Measurements from ENCODE around the gene MYO16. TPM values are rescaled to one million over a fixed set of nuclear protein-coding genes. Genes with fewer than 3 reads are reported as not detected.

MYO16 gene
- polyA plus RNA-seq, 1 donor from 2014 or later = 2.5 TPM

GRCh38 chr13:109228211-109228610 is 598.8 kb downstream of the MYO16 start:
- Histone ChIP-seq H4K20me1 (ENCODE audit: insufficient read depth) (no peaks in the 10 kb centered on the region), H3K27me3 (ENCODE audit: insufficient read depth, low read depth, low read length) (no peaks in the 10 kb centered on the region), H3F3A (ENCODE audit: insufficient read depth, low read length, poor library complexity, severe bottlenecking) (no peaks in the 10 kb centered on the region), H3K9me2 (ENCODE audit: insufficient read depth, low read length) (no peaks in the 10 kb centered on the region), H3K27ac (ENCODE audit: low read length) (no peak overlapping the region), H3K36me3 (ENCODE audit: insufficient read depth, low read length) (no peaks in the 10 kb centered on the region), H3K79me2 (replicated peaks; ENCODE audit: insufficient read depth, low read length) (no peaks in the 10 kb centered on the region), H3K4me2 (ENCODE audit: low read length) (no peak overlapping the region), H3K4me3 (ENCODE audit: low read length) (no peak overlapping the region), H2AFZ (ENCODE audit: low read depth, low read length) (no peak overlapping the region), H3K9me3 (ENCODE audit: low read length) (no peaks in the 10 kb centered on the region), H3K9ac (ENCODE audit: low read length) (no peak overlapping the region)
- TF ChIP-seq EP300 (conservative IDR thresholded peaks at IDR 0.05; ENCODE audit: poor library complexity, severe bottlenecking) (no peak), CTCF (IDR thresholded peaks at IDR 0.05; ENCODE audit: poor library complexity, severe bottlenecking) (no peak), MXI1 (conservative IDR thresholded peaks at IDR 0.05; ENCODE audit: poor library complexity, severe bottlenecking) (no peak), TAF1 (IDR thresholded peaks at IDR 0.05; ENCODE audit: low read depth) (no peak), POLR2AphosphoS5 (IDR thresholded peaks at IDR 0.05) (no peak), SMC3 (conservative IDR thresholded peaks at IDR 0.05; ENCODE audit: poor library complexity) (no peak), RAD21 (conservative IDR thresholded peaks at IDR 0.05) (no peak), REST (IDR thresholded peaks at IDR 0.05; ENCODE audit: borderline replicate concordance) (no peak), EZH2 (IDR thresholded peaks at IDR 0.05; ENCODE audit: borderline replicate concordance, insufficient read depth, low read length, poor library complexity, severe bottlenecking) (no peak)

- Histone ChIP-seq H4K20me1 (ENCODE audit: insufficient read depth) (no peaks in the 10 kb centered on the region), H3K27ac (ENCODE audit: low read length) (no peak overlapping the region), H3K9me2 (ENCODE audit: insufficient read depth, low read length) (no peaks in the 10 kb centered on the region), H3K27me3 (ENCODE audit: insufficient read depth, low read depth, low read length) (no peaks in the 10 kb centered on the region), H2AFZ (ENCODE audit: low read depth, low read length) (no peak overlapping the region), H3K79me2 (replicated peaks; ENCODE audit: insufficient read depth, low read length) (no peaks in the 10 kb centered on the region), H3K9ac (ENCODE audit: low read length) (no peak overlapping the region), H3K4me2 (ENCODE audit: low read length) (no peak overlapping the region), H3K36me3 (ENCODE audit: insufficient read depth, low read length) (no peaks in the 10 kb centered on the region), H3K9me3 (ENCODE audit: low read length) (no peaks in the 10 kb centered on the region), H3F3A (ENCODE audit: insufficient read depth, low read length, poor library complexity, severe bottlenecking) (no peaks in the 10 kb centered on the region), H3K4me3 (ENCODE audit: low read length) (no peak overlapping the region)
- TF ChIP-seq EP300 (conservative IDR thresholded peaks at IDR 0.05; ENCODE audit: poor library complexity, severe bottlenecking) (no peak), CTCF (IDR thresholded peaks at IDR 0.05; ENCODE audit: poor library complexity, severe bottlenecking) (no peak), MXI1 (conservative IDR thresholded peaks at IDR 0.05; ENCODE audit: poor library complexity, severe bottlenecking) (no peak), RAD21 (conservative IDR thresholded peaks at IDR 0.05) (no peak), EZH2 (IDR thresholded peaks at IDR 0.05; ENCODE audit: borderline replicate concordance, insufficient read depth, low read length, poor library complexity, severe bottlenecking) (no peak), POLR2AphosphoS5 (IDR thresholded peaks at IDR 0.05) (no peak), TAF1 (IDR thresholded peaks at IDR 0.05; ENCODE audit: low read depth) (no peak), REST (IDR thresholded peaks at IDR 0.05; ENCODE audit: borderline replicate concordance) (no peak), SMC3 (conservative IDR thresholded peaks at IDR 0.05; ENCODE audit: poor library complexity) (no peak)
These were observed 602.5 kb downstream of the MYO16 start for GRCh38 chr13:109231888-109232287.

Measured in neural cell (in vitro differentiated cells).